SK-N-SH treated with all-trans-retinoic acid at 6 μM for 48 hours (cell line): ENCODE measurements around the gene TNFRSF12A.

Experiments
- RARB ChIP-seq: fragments of 250-450 bp; sonication (Bioruptor Pico); IDR thresholded peaks from 2 replicates; pipeline ENCODE4 v1.8.0; 2021; ENCODE audit warnings: mild to moderate bottlenecking, moderate library complexity
- TF ChIP-seq, protein P1 (sequence below): fragments of 250-450 bp; sonication (Bioruptor Pico); IDR thresholded peaks from 2 replicates; pipeline ENCODE4 v1.8.0; 2020; ENCODE audit warnings: mild to moderate bottlenecking, moderate library complexity, borderline replicate concordance

- TF ChIP-seq, protein P1, sequence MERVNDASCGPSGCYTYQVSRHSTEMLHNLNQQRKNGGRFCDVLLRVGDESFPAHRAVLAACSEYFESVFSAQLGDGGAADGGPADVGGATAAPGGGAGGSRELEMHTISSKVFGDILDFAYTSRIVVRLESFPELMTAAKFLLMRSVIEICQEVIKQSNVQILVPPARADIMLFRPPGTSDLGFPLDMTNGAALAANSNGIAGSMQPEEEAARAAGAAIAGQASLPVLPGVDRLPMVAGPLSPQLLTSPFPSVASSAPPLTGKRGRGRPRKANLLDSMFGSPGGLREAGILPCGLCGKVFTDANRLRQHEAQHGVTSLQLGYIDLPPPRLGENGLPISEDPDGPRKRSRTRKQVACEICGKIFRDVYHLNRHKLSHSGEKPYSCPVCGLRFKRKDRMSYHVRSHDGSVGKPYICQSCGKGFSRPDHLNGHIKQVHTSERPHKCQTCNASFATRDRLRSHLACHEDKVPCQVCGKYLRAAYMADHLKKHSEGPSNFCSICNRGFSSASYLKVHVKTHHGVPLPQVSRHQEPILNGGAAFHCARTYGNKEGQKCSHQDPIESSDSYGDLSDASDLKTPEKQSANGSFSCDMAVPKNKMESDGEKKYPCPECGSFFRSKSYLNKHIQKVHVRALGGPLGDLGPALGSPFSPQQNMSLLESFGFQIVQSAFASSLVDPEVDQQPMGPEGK (CRISPR knock-in tag) = no peak
- TF ChIP-seq RARB (CRISPR knock-in tag) = no peak
These were observed 30.3 kb downstream of the TNFRSF12A start for GRCh38 chr16:3050487-3050886.
